Measurements from ENCODE around the gene TIMM8A. TPM values are rescaled to one million over a fixed set of nuclear protein-coding genes. Genes with fewer than 3 reads are reported as not detected.

The TIMM8A gene
- total RNA-seq, 1 donor from 2014 or later = 22.1 TPM

DNA sequence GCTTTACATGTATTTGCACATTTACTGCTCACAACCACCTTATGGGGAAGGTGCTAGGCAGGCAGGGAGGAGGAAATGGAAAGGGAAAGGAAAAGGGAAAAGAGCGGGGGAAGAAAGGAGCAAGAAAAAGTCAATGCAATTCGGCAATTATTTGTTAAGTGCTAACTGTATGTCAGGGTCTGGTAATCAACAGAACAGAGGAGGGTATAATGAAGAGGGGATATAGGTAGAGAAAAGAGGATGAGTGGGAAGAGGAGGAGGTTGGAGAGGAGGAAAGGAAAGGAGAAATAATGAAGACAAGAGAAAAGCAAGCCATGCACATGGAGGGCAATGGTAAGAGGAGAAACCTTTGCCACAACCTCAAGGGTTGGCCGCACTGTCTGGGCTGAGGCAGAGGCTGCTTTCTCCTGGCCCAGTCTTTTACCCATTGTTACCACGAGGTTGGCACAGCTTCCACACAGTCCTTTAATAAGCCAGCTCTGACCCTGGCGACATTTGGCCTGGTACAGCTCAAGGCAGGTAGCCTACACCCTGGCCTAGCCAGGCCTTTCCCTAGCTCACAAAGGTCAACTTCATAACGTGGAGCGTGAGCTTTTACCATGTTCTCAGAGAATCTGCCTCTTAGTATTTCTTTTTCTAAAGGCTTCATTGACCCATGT lies 36.6 kb upstream of the TIMM8A start:
- Mint-ChIP-seq H3K36me3 (no peaks in the 10 kb centered on the region), H3K9me3 (no peaks in the 10 kb centered on the region), H3K27me3 (no peaks in the 10 kb centered on the region), H3K4me3 (no peak overlapping the region), H3K27ac (no peak overlapping the region), H3K4me1 (ENCODE audit: unreplicated experiment) (no peaks in the 10 kb centered on the region)
- no peak for DNase-seq (ENCODE audit: extremely low spot score, unreplicated experiment)
- TF ChIP-seq, protein P1, sequence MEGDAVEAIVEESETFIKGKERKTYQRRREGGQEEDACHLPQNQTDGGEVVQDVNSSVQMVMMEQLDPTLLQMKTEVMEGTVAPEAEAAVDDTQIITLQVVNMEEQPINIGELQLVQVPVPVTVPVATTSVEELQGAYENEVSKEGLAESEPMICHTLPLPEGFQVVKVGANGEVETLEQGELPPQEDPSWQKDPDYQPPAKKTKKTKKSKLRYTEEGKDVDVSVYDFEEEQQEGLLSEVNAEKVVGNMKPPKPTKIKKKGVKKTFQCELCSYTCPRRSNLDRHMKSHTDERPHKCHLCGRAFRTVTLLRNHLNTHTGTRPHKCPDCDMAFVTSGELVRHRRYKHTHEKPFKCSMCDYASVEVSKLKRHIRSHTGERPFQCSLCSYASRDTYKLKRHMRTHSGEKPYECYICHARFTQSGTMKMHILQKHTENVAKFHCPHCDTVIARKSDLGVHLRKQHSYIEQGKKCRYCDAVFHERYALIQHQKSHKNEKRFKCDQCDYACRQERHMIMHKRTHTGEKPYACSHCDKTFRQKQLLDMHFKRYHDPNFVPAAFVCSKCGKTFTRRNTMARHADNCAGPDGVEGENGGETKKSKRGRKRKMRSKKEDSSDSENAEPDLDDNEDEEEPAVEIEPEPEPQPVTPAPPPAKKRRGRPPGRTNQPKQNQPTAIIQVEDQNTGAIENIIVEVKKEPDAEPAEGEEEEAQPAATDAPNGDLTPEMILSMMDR (conservative IDR thresholded peaks at IDR 0.05) = no peak

DNA sequence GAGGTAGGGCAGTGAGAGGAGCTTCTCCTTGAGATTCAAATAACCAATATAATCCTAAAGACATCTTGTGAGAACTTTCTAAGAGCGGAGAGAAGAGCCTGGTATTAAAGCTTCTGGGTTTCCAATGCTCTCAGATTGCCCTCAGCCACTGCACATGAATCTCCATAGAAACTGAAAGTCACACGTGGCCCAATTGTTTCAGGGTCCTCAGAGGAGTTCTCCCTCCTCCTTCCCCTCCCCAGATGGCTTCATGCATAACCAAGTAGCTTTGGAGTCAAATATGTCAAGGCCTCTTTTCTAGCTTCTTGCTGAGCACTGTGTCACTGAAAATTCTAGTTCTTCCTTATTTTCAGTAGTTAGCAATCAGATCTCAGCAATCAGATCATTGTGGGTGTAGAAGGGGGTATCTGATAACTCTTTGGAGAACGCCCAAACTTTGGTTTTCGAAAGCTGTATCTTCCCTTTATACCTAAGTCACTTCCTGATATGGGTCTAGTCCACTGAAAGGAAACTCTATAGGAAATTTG lies 35.2 kb upstream of the TIMM8A start:
- no peaks in the 10 kb centered on the region for H3K27me3 Mint-ChIP-seq
- DNase-seq (ENCODE audit: extremely low spot score, unreplicated experiment) = no peak
- no peaks in the 10 kb centered on the region for H3K36me3 Mint-ChIP-seq

DNA sequence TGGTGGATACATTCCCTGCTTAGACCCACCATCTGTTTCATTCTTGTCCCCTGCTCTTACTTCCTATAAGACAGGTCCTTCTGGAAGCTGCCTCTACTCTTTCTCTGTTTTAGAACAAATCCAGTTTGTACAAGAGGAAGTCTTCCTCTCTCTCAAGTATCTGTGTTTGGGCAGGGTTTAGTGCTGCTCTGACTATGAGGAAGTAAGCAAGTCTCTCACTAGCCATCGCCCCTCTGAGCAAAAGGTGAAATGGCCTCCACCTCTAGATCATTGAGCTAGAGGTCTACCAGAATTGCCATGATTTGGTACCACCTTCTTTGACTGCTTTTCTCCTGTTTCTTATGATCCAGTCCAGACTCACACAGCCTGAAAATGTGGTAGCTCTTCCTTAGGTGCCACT lies 29.0 kb upstream of the TIMM8A start:
- no peak for DNase-seq (ENCODE audit: extremely low spot score, unreplicated experiment)
- Mint-ChIP-seq H3K36me3 (no peaks in the 10 kb centered on the region), H3K27me3 (no peaks in the 10 kb centered on the region), H3K4me3 (no peak overlapping the region), H3K4me1 (ENCODE audit: unreplicated experiment) (no peaks in the 10 kb centered on the region), H3K9me3 (no peaks in the 10 kb centered on the region), H3K27ac (no peak overlapping the region)
- TF ChIP-seq, protein P1 (conservative IDR thresholded peaks at IDR 0.05) = no peak

More for the DNA sequence above, 35.2 kb upstream of the TIMM8A start:
- no peak overlapping the region for H3K4me3 Mint-ChIP-seq
- H3K9me3 Mint-ChIP-seq = no peaks in the 10 kb centered on the region
- no peaks in the 10 kb centered on the region for H3K4me1 Mint-ChIP-seq (ENCODE audit: unreplicated experiment)
- no peak overlapping the region for H3K27ac Mint-ChIP-seq
- TF ChIP-seq, protein P1 (conservative IDR thresholded peaks at IDR 0.05) = no peak

DNA sequence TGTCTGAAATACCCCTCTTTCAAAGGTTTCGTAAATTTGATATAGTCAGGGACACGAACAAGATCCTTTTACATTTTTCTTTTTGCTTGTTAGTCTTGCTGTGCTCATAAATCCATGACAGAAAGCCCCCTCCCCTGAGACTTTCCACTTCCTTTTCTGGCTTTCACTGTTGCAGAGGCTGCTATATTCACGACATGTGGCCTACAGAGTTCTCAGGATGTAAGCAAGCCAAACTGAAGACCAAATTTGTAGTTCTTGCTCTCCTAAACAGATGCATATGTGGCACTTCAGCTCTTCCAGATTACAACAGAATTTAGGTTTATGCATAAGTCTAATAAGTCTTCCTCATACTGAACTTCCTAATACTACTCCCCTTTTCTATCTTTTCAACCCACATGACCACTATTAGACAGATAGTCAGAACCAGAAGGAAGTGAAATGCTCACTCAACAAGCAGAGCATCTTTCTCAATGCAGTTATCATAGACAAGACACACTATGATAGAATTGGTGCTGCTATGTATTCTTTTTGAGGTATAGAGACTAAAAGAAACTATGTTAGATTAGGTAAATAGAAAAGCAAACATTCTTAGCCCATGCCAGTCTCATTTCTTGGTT lies 22.5 kb upstream of the TIMM8A start:
- H3K27me3 Mint-ChIP-seq = no peaks in the 10 kb centered on the region
- DNase-seq (ENCODE audit: extremely low spot score, unreplicated experiment) = no peak
- H3K4me3 Mint-ChIP-seq = no peak overlapping the region
- no peaks in the 10 kb centered on the region for H3K9me3 Mint-ChIP-seq
- H3K36me3 Mint-ChIP-seq = no peaks in the 10 kb centered on the region
- TF ChIP-seq, protein P1 (conservative IDR thresholded peaks at IDR 0.05) = no peak
- H3K27ac Mint-ChIP-seq = no peak overlapping the region
- no peaks in the 10 kb centered on the region for H3K4me1 Mint-ChIP-seq (ENCODE audit: unreplicated experiment)

DNA sequence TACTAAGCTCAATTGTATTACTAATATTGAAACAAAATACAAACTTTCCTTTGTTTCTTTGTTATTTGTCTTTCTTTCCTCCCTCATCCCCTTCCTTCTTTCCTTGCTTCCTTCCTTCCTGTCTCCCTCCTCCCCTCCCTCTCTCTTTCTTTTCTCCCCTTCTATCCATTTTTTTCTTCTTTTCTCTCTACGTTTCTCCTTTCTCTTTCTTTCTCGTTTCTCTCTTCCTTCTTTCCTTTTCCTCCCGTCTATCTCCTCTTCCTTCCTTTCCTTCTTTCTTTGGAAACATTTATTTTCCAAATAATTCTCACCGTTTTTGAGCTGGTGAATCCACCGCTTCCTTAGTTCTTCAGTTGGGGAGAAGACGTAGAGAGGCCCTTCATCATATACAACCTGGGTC lies 21.1 kb upstream of the TIMM8A start:
- H3K36me3 Mint-ChIP-seq = no peaks in the 10 kb centered on the region
- TF ChIP-seq, protein P1 (conservative IDR thresholded peaks at IDR 0.05) = no peak
- no peak overlapping the region for H3K27ac Mint-ChIP-seq
- no peak for DNase-seq (ENCODE audit: extremely low spot score, unreplicated experiment)
- no peak overlapping the region for H3K4me3 Mint-ChIP-seq
- H3K27me3 Mint-ChIP-seq = no peaks in the 10 kb centered on the region
- H3K9me3 Mint-ChIP-seq = no peaks in the 10 kb centered on the region
- no peaks in the 10 kb centered on the region for H3K4me1 Mint-ChIP-seq (ENCODE audit: unreplicated experiment)

Data from type B pancreatic cell (in vitro differentiated cells).